ENCODE measurements around the gene RMND5B. TPM values are rescaled to one million over a fixed set of nuclear protein-coding genes. Genes with fewer than 3 reads are reported as not detected.
"Not testable (repeated sequence)": the region's sequence is repeated elsewhere in the genome, so short reads cannot be mapped to it uniquely, and the experiment has no call there.

RMND5B gene
- total RNA-seq: 41.6 TPM
- long read RNA-seq, transcript RMND5B-201 (11 exons, 1,929 nt): major isoform, 43 of 130 reads
- long read RNA-seq, partial matches to known transcripts: 45 of 130 reads
- long read RNA-seq, other reads (novel, unspliced or antisense): 41 of 130 reads

GRCh38 chr5:178130576-178131445 lies at the start of gene RMND5B:
RMND5B (plus strand) TSS chr5:178131014; CDS start chr5:178138120, 7,106 bp downstream.
- peak; percentile 93 for DNase-seq
- peak; percentile 97 for ATAC-seq
- intact Hi-C loops (cut with micrococcal nuclease): no loop called here

DNA sequence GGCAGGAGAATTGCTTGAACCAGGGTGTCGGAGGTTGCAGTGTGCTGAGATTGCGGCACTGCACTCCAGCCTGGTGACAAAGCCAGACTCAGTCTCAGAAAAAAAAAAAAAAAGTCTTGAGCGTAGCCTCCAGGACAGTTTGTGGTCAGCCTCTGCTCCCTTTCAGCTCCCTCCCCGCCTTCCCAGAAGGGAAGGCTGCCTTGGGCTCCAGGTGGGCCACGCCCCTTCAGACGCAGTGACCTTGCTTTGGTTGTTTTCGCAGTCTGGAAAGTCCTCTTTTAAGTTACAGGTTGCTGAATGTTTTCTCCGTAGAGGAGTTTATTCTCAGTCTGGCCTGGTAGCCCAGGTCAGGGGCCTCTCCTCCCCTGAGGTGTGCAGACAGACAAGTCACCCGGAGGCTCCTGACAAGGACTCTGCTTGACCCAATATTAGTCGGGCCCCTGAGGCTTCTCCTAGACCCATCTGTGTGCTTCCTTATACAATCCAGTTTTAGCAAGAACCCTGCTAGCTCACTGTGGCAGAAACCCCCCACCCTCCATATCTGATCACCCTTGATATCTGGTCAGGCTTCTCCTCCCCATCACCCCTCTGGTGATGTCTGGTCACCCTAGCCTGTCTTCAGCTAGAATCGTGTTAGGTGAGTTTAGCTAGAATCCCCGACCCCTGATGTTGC lies 49.1 kb upstream of the RMND5B start:
- ATAC-seq: no peak
- intact Hi-C loops (cut with micrococcal nuclease): no loop called here
- no peak for DNase-seq

DNA sequence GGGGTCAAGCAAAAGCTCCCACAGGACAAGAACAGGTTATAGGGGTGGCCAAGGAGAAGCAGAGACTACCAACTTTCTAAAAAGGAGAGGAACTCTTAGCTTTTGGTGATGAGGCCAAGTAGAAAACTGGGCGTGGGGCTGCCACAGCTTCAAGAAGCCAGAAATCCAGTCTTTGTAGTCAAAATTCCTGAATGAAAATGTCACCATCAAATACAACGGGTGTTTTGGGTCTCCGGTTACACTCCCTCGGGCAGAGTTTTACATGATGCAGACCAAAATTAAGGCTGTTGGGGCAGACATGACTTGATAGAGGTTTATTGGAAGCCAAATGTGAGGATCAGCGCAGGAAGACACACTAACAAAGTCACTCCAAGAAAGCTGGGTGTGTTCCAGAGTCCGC lies 46.9 kb upstream of the RMND5B start:
- intact Hi-C loops (cut with micrococcal nuclease): no loop called here
- DNase-seq (no peak), ATAC-seq (no peak)

- no peak for ATAC-seq
- no peak for DNase-seq
- intact Hi-C loops (cut with micrococcal nuclease): no loop called here
These were observed 45.5 kb upstream of the RMND5B start for GRCh38 chr5:178085316-178085715.

DNA sequence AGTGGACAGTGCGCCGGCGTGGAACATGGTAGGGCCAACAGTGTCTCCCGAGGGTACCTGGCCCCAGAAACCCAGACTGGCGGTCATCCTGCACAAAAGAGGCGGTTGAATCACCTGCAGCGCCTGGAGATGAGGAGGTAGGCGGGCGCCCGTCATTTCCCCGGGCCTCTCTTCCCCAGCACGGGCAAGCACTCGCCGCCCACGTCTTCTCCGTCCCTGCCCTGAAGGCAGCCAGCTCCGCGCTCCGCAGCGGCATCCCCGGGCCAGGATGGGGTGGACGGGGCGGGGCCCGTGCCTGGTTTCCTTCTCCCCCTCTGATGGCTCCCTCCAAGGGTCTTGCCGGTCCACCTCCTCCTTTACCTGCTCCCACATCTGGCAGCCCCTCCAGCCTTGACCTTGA lies 44.5 kb upstream of the RMND5B start:
- DNase-seq: no peak
- no peak for ATAC-seq
- intact Hi-C loops (cut with micrococcal nuclease): no loop called here

GRCh38 chr5:178087199-178087598 lies 43.6 kb upstream of the RMND5B start:
- intact Hi-C loops (cut with micrococcal nuclease); DNase-seq; ATAC-seq: not testable (repeated sequence)

DNA sequence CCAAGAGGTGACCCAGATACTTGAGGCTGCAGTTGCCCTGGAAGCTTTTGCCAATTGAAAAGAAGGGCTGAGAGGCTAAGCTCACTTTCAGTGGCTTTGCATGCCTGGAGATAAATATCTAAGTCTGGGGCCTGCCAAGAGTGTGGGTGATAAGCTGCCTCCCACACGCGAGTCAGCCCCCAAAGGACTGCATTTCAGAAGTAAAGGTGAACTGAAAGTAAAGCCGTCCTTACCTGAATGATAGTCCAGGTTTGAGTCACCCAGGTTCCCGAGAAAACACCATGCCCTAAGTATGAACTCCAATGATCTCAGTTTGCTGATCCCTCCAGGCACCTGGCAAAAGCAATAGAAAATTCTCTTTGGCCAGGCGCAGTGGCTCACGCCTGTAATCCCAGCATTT lies 40.0 kb upstream of the RMND5B start:
- intact Hi-C loops (cut with micrococcal nuclease): no loop called here

DNA sequence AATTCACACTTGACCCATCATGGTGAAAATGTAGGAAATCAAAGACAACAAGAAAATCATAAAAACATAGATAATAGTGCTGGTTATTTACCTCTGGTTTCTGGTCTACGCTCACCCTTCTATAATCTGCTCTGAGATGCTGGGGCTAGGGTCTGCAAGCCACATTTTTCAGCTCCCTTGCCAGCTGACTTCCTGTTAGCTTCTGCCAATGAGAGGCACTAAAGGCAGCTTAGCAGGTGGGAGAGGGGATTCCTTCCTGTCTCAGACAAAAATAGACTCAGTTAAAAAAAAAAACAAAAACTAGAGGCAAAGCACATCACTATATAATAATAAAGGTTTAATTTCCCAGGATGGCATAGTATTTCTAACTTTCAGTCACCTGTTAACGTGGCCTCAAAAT lies 37.7 kb upstream of the RMND5B start:
- intact Hi-C loops (cut with micrococcal nuclease): no loop called here
- DNase-seq (no peak), ATAC-seq (no peak)

More for the DNA sequence above, 40.0 kb upstream of the RMND5B start:
- DNase-seq (no peak), ATAC-seq (no peak)

DNA sequence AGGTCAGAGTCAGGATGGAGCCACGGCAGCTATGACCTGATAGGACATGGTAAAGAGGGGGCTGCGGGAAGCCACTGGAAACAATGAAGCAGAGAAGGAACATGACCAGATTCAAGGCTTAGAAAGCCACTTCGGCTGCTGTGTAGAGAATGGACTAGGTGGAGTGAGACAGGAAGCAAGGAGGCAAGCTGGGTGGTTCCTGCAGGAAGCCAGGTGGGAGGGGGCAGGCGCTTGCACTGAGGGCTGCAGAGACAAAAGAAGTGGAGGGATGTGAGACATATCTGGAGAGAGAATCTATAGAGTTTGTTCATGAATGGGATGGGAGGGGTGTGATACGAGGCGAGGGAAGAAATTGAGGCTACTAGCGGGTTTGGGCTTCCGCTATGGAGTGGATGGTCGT lies 36.5 kb upstream of the RMND5B start:
- DNase-seq: no peak
- no peak for ATAC-seq
- intact Hi-C loops (cut with micrococcal nuclease): no loop called here

- intact Hi-C loops (cut with micrococcal nuclease): no loop called here
- ATAC-seq (no peak), DNase-seq (no peak)
These were observed 32.1 kb upstream of the RMND5B start for GRCh38 chr5:178098685-178099084.

- intact Hi-C loops (cut with micrococcal nuclease): no loop called here
- ATAC-seq (no peak), DNase-seq (no peak)
These were observed 27.2 kb upstream of the RMND5B start for GRCh38 chr5:178103612-178104011.

DNA sequence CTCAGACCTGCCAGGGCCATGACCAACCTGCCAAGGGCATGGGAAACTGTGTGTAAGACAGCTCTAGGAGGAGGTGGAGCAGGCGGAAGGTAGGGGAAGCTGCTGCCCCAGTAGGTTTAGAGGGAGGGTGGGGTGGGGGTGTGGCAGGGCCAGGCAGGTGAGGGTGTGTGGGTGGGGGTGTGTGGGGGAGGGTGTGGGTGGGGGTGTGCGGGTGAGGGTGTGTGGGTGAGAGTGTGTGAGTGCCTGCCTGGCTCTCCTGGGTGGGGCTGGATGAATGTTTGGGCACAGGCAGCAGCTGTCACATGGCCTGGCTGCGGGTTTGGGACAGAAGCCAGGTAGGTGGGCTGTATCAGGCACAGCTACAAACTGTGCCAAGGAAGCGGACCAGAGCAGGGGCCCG lies 26.3 kb upstream of the RMND5B start:
- intact Hi-C loops (cut with micrococcal nuclease): no loop called here
- DNase-seq (no peak), ATAC-seq (no peak)

DNA sequence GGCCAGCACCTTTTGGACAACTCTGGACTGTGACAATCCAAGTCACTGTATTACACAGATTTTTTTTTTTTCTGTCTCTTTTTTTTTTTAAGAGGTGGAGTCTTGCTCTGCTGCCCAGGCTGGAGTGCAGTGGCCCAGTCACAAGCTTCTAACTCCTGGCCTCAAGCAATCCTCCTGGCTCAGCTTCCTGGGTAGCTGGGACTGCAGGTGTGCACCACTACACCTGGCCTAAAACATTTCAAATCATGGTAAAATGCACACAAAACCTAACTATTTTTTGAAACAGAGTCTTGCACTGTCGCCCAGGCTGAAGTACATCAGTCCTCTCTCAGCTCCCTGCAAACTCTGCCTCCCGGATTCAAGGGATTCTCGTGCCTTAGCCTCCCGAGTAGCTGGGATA lies 24.7 kb upstream of the RMND5B start:
- ATAC-seq (no peak), DNase-seq (no peak)
- intact Hi-C loops (cut with micrococcal nuclease): no loop called here

- DNase-seq (no peak), ATAC-seq (no peak)
- intact Hi-C loops (cut with micrococcal nuclease): no loop called here
These were observed 24.1 kb upstream of the RMND5B start for GRCh38 chr5:178106556-178107239.

GRCh38 chr5:178107756-178108310 lies 23.0 kb upstream of the RMND5B start:
- ATAC-seq: no peak
- DNase-seq: no peak
- intact Hi-C loops (cut with micrococcal nuclease): no loop called here

DNA sequence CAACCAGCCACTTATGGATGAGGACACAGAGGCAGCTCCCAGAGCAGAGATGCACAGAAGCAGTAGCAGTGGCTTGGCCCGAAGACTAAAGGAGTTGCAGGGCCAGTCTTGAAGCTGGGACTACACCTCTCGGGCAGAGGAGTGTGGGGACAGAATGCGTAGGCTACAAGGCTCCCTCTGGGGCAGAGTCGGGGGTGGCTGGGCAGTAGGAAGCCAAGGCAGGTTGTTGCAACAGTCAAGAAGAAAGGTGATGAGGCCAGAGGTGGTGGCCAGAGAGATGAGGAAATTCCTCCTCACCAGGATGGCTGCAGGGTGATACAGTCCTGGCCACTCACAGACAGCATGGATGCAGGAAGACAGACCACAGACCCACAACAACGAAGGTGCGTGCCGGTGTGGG lies 22.4 kb upstream of the RMND5B start:
- intact Hi-C loops (cut with micrococcal nuclease): no loop called here
- ATAC-seq (no peak), DNase-seq (no peak)

- DNase-seq (no peak), ATAC-seq (no peak)
- intact Hi-C loops (cut with micrococcal nuclease): no loop called here
These were observed 21.8 kb upstream of the RMND5B start for GRCh38 chr5:178108966-178109365.

DNA sequence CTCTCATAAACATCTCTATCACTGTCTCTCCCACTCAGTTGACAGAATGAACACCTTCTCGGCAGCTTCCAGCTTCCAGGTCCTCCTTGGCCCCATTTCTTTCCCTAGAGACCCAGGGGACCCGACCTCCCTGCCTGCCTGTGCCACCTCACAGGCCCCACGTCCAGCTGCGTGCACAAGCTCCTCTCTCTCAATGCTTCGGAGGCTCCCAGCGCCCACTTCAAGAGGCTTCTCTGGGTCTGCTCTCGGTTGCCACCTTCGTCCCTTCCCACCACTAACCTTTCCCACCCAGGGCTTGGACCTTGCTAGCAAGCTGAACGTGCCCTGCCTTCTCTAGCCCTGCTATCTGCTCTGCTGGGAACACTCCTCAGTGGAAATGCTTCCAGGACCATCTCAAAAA lies 20.3 kb upstream of the RMND5B start:
- intact Hi-C loops (cut with micrococcal nuclease): no loop called here
- ATAC-seq (no peak), DNase-seq (no peak)

GRCh38 chr5:178111925-178112324 lies 18.9 kb upstream of the RMND5B start:
- DNase-seq (no peak), ATAC-seq (no peak)
- intact Hi-C loops (cut with micrococcal nuclease): no loop called here

- DNase-seq (no peak), ATAC-seq (no peak)
- intact Hi-C loops (cut with micrococcal nuclease): no loop called here
These were observed 18.3 kb upstream of the RMND5B start for GRCh38 chr5:178112545-178112944.
